ENCODE data around the gene TLR4.

DNA sequence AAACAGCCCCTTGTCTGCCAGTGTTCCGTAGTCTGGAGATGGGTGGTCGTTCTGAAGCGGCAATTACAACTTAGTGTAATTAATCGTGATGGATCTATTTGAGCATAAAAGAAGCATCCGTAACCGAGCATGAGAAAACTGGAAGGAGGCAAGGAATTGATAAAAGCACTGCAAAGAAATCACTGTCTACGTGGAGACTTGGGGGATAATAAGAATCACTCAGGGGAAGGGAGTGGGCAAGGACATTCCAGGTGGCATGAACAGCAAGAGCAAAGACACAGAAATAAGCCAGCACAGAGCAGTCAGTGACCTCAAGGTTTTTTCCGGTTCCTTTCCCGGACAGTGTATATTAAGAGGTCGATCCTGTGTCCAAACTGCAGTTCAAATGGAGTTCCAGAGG lies 35.0 kb downstream of the TLR4 start:
- TF ChIP-seq, protein P1, sequence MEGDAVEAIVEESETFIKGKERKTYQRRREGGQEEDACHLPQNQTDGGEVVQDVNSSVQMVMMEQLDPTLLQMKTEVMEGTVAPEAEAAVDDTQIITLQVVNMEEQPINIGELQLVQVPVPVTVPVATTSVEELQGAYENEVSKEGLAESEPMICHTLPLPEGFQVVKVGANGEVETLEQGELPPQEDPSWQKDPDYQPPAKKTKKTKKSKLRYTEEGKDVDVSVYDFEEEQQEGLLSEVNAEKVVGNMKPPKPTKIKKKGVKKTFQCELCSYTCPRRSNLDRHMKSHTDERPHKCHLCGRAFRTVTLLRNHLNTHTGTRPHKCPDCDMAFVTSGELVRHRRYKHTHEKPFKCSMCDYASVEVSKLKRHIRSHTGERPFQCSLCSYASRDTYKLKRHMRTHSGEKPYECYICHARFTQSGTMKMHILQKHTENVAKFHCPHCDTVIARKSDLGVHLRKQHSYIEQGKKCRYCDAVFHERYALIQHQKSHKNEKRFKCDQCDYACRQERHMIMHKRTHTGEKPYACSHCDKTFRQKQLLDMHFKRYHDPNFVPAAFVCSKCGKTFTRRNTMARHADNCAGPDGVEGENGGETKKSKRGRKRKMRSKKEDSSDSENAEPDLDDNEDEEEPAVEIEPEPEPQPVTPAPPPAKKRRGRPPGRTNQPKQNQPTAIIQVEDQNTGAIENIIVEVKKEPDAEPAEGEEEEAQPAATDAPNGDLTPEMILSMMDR (IDR thresholded peaks at IDR 0.05; ENCODE audit: insufficient read depth, low read depth, low read length), result no peak
- TF ChIP-seq EZH2 (IDR thresholded peaks at IDR 0.05; ENCODE audit: insufficient read depth, low read length), result no peak
